HL-60/S4 treated with phorbol 12-myristate 13-acetate at 8.2 ng/mL for 4 days and 3 days (cell line): ENCODE data around the gene C1QA.

Experiments used
- in situ Hi-C: fragments of 300-500 bp; cut with MboI; formaldehyde crosslinking; loops from 2 replicates; pipeline ENCODE4 v1.15.0; 2022; ENCODE audit warnings: low sequenced_read_pairs

Gene C1QA

GRCh38 chr1:22638476-22639234, 2.2 kb downstream of the C1QA start:
- in situ Hi-C loops: loop anchor here (25.0 kb wide), 1 partner anchor 501 kb away; the partner anchor contains the start of gene WNT4

GRCh38 chr1:22639286-22639685, 2.9 kb downstream of the C1QA start:
- in situ Hi-C loops: loop anchor here (25.0 kb wide), 1 partner anchor 502 kb away; the partner anchor contains the start of gene WNT4

DNA sequence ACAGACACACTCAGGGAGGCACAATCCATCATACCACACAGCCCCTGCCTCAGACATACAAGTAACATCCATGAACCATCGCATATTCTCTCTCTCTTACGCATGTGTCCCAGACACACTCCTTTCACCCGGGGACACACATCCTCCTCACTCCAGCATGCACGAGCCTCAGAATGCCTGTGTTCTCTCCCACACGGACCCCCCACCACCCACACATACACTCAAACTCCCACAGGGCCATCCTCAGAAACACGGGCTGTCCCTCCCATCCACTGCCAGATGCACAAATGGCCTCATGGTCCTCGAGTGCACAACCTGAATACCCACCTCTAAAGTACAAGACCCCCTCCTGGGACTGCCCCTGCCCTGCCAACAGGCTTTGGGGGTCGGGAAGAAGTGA, 4.8 kb downstream of the C1QA start:
- in situ Hi-C loops: loop anchor here (10.0 to 25.0 kb wide), 2 partner anchors 226 to 504 kb away; partner anchors contain the start of gene WNT4

DNA sequence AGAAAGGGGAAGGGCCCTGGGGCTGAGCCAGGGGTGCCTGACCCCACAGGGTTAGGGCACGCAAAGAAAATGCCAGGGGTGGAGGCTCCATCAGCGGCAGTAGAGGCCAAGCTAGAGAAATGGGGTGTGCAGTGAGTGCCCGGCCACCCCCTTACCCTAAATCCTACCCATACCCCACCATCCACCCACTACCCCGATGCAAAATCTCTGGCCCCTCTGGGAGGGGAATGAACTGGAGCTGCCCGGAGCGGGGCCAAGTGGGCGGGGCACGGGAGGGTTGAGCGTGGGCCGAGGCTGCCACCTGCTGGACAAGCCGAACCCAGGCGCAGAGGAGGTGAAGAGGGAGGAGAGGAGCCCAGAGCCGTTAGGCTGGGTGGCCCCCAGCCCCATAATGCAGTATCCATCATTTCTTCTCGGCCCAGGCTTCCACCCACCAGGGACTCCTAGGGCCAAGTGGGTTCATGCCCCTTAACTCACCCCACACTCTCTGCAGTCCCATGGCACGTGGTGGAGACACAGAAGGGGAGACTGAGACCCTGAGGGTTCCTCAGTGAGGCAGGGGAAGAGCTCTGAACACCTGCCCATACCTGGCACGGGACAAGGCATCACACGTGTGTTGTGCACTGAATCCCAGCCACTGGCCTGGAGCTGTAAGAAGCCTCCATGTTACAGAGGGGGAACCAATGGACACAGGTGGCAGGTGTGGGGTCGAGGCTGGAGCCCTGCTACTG, 5.6 kb downstream of the C1QA start:
- in situ Hi-C loops: loop anchor here (10.0 to 25.0 kb wide), 2 partner anchors 227 to 505 kb away; partner anchors contain the start of gene WNT4

DNA sequence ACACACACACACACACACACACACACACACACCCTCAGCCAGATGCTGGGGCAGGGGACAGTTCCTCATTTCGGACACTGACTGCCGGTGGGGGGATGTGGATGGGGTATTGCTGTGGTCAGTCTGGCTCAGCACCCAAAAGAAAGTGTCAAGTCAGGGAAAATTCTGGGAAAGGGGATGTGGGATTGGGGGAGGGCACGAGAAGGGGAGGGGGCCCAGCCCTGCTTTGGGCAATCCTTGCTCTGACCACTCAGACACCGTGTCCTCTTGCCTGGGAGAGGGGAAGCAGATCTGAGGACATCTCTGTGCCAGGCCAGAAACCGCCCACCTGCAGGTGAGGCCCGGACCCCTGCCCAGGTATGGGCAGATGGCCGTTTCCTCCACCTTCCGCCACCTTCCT, 7.0 kb downstream of the C1QA start, which contains the start of gene C1QC:
C1QC (plus strand) TSS at position 253 of the 400 bp plus-strand sequence. CDS start 391 bp downstream, outside the sequence.
- in situ Hi-C loops: loop anchor here (10.0 to 25.0 kb wide), 2 partner anchors 229 to 506 kb away; partner anchors contain the start of gene WNT4

- in situ Hi-C loops: loop anchor here (10.0 to 25.0 kb wide), 2 partner anchors 229 to 507 kb away; partner anchors contain the start of gene WNT4
These were observed 7.5 kb downstream of the C1QA start for GRCh38 chr1:22643928-22644327.

GRCh38 chr1:22645931-22646330, 9.5 kb downstream of the C1QA start:
- in situ Hi-C loops: loop anchor here (10.0 to 25.0 kb wide), 2 partner anchors 231 to 509 kb away; partner anchors contain the start of gene WNT4

GRCh38 chr1:22646384-22646783, 10.0 kb downstream of the C1QA start:
- in situ Hi-C loops: loop anchor here (10.0 to 25.0 kb wide), 2 partner anchors 232 to 509 kb away; partner anchors contain the start of gene WNT4

GRCh38 chr1:22650089-22650693, 13.8 kb downstream of the C1QA start:
- in situ Hi-C loops: no loop called here

DNA sequence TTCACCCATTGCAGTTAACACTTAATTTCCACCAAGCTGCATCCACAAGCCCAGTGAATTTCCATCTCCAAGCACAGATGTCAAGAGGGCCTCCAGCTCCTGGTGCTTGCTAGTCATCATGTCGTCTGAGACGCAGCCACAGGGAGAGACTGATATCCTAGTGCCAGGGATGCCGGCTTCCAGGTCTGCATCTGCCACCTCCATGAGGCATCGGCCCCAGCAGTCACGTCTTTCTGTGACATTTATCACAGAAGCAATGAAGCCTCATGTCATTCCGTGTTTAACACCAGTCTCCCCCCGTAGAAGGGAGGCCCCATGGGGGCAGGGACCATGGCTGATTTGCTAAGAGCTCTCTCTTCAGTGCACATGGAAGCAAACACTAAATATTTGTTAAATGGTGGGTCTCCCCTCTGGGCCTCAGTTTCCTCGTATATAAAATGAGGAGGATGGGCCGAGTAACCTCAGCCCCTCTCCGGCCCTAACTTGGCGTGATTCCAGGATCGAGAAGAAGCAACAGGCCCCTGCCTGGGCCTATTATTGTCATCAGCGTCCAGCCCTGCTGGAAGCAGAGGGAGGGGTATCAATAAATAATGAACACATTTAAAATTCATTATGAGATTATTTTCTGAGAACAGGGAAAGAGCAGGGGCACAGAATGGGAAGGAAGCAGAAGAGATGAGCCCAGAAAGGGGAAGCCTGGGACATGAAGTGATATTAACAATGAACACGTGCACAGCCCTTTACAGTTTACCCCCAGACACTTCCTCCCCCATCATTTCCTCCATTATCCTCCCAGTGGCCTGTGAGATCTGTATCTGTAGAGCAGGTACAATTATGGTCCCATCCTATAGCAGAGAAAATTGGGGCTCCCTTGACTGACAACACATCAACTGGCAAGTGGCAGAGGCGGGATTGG, 15.8 kb downstream of the C1QA start:
- in situ Hi-C loops: no loop called here

- in situ Hi-C loops: no loop called here
These were observed 16.5 kb downstream of the C1QA start, which contains the start of gene C1QB for GRCh38 chr1:22652881-22653316. Gene C1QB (plus strand): TSS chr1:22653236. CDS start chr1:22659463, 6,227 bp downstream.

DNA sequence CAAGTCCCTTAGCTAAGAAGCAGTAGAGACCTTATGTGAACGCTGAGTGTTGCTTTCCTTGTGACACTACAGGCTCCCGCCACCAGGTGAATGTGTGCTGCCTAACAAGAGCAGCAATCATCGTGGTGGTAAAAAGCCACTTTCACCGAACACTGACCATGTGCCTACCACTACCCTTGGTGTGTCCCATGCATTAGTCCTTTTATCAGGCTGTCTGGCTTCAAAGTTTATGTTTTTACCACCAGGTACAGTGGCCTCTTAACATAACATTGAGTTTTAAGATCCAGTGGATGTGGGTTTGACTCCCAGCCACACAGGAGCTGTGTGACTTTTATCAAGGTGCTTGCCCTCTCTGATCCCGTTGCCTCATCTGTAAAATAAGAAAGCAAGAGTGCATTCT, 18.3 kb downstream of the C1QA start:
- in situ Hi-C loops: no loop called here

- in situ Hi-C loops: no loop called here
These were observed 22.1 kb downstream of the C1QA start for GRCh38 chr1:22658385-22659163.

DNA sequence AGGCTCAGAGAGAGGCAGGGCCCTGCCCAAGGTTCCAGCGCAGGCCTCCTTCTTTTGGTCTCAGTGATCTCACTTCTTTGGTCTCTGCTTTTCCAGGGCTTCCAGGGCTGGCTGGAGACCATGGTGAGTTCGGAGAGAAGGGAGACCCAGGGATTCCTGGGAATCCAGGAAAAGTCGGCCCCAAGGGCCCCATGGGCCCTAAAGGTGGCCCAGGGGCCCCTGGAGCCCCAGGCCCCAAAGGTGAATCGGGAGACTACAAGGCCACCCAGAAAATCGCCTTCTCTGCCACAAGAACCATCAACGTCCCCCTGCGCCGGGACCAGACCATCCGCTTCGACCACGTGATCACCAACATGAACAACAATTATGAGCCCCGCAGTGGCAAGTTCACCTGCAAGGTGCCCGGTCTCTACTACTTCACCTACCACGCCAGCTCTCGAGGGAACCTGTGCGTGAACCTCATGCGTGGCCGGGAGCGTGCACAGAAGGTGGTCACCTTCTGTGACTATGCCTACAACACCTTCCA, 24.4 kb downstream of the C1QA start:
- in situ Hi-C loops: no loop called here

- in situ Hi-C loops: no loop called here
These were observed 25.5 kb downstream of the C1QA start for GRCh38 chr1:22661880-22662279.

DNA sequence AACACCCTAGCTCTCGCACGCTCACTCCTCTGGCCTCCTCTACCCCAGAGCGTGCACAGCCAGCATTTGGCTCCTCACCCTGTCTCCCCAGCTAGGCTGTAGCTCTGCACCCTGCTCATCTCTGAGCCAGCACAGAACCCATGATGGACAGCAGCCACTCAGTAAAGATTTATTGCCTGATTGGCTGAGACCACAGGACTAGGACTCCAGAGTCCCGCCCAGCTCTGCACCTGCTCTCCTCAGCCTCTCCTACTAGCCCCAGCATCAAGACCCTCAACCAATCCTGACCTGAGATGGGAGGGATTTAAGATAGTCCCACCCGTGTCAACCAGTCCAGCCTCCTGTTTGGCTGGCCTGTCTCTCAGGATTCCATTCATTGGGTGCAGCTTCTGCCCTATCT, 25.9 kb downstream of the C1QA start:
- in situ Hi-C loops: no loop called here

DNA sequence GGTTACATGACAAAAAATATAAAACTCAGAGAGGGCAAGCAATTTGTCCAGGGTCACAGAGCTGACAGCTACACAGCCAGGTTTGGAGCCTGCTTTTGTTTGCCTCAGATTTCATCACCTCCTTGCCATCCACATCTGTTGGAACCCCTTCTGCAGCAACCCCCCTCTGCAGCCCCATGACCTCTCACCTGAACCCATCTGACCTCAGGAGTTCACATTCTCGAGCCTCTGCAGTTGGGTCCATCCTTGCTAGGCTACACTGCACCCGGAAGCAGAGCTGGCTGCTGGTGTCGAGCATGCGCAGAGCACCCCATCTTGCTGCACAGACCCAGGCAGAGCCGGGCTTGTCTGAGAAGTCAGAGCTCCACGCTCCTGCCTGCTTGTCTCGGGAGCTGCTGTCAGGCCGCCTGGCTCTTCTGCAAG, 26.6 kb downstream of the C1QA start:
- in situ Hi-C loops: no loop called here

GRCh38 chr1:22665752-22666151, 29.3 kb downstream of the C1QA start:
- in situ Hi-C loops: no loop called here

DNA sequence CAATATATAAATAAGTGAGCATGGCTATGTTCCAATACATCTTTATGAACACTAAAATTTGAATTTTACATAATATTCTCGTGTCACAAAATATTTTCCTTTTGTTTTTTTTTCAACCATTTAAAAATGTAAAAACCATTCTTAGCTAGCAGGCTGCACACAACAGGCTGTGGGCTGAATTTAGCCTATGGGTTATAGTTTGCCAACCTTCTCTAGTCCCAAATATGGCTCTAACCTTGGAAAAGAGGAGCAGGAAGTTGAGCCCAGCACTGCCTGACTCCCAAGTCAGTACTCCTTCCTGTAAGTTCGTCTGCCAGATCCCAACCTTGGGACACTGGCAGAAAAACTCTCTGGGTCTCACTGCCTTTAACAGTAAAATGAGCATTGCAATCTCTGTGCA, 30.0 kb downstream of the C1QA start:
- in situ Hi-C loops: no loop called here
